Astrocyte of the cerebellum (primary cell): Measurements from ENCODE around the gene MAML2.
A peak's percentile ranks its signal among the peaks of the same experiment; 100 is the strongest.

Experiments
- DNase-seq: peaks from one replicate; pipeline ENCODE4 v3.0.0-alpha.2; 2011; ENCODE audit warnings: low read depth
- H3K4me3 ChIP-seq: 2 replicates; pipeline ENCODE4 v1.5.1; 2011; ENCODE audit warnings: mild to moderate bottlenecking, low read depth, low read length, moderate library complexity
- in situ Hi-C: cut with HindIII; loops from 2 replicates; pipeline ENCODE4 v1.10.0; 2017; ENCODE audit warnings: low sequenced_read_pairs
- TF ChIP-seq, protein P1 (sequence below): IDR thresholded peaks from 2 replicates; pipeline ENCODE4 v1.5.1; 2012; ENCODE audit warnings: low read length, low read depth, moderate library complexity, mild to moderate bottlenecking; ENCODE audit errors: missing control alignments

The MAML2 gene

DNA sequence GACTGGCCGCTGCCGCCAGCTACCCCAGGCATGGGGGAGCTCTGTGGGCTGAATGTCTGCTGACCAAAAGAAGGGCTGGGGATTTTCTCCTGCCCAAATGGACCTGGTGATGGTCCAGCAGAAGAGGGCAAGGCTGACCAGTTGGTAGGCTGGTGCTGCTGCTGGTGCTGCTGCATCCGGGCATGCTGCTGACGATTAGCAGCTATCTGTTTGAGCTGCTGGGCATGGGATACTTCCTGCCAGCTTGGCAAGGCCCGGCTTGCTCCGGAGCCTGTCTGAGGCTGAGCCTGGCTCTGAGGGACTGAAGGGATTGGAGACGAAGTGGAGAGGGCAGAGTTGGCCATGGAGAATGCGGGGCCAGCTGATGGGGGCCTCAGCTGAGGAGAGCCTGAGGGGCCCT lies 250.5 kb downstream of the MAML2 start:
- H3K4me3 ChIP-seq = no peak overlapping the region
- TF ChIP-seq, protein P1, sequence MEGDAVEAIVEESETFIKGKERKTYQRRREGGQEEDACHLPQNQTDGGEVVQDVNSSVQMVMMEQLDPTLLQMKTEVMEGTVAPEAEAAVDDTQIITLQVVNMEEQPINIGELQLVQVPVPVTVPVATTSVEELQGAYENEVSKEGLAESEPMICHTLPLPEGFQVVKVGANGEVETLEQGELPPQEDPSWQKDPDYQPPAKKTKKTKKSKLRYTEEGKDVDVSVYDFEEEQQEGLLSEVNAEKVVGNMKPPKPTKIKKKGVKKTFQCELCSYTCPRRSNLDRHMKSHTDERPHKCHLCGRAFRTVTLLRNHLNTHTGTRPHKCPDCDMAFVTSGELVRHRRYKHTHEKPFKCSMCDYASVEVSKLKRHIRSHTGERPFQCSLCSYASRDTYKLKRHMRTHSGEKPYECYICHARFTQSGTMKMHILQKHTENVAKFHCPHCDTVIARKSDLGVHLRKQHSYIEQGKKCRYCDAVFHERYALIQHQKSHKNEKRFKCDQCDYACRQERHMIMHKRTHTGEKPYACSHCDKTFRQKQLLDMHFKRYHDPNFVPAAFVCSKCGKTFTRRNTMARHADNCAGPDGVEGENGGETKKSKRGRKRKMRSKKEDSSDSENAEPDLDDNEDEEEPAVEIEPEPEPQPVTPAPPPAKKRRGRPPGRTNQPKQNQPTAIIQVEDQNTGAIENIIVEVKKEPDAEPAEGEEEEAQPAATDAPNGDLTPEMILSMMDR = no peak
- DNase-seq = no peak
- in situ Hi-C loops = no loop called here

DNA sequence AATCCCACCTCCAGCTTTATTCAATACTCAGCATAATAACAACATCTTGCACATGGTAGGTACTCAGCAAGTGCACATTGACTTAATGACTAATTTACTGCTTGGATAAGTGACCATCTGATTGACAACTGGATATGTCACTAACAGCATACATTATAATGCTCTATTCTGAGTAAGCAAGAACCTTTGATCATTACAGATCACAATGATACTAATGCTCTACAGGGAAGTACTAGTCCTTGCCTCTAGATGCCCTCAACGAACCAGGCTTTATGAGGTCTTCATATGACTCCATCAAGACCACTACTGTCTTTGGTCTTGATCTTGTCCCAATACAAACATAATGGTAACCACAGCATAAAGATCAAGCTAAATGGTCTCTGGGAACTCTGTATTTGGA lies 251.5 kb downstream of the MAML2 start:
- TF ChIP-seq, protein P1 = peak; percentile 18
- no peak for DNase-seq
- no peak overlapping the region for H3K4me3 ChIP-seq
- in situ Hi-C loops = no loop called here

DNA sequence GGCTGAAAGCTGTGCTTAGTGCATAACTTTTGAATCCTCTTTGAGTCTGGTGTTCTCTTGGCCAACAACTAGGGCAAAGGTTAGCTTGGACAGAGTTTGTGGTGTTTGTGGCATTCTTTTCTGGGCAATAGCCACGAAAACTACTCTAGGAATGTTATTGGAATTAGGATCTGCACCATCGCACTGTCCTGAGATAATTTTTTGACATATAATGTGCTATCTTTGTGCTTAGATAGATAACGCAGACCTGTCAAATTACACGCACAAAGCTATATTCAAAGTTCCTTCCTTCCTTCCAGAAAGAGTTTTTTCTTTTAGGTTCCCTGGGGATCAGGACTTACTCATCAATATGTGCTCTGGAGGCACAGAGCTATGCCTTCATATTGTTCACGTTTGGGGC lies 252.3 kb downstream of the MAML2 start:
- H3K4me3 ChIP-seq = no peak overlapping the region
- in situ Hi-C loops = no loop called here
- TF ChIP-seq, protein P1 = no peak
- DNase-seq = peak; percentile 65

DNA sequence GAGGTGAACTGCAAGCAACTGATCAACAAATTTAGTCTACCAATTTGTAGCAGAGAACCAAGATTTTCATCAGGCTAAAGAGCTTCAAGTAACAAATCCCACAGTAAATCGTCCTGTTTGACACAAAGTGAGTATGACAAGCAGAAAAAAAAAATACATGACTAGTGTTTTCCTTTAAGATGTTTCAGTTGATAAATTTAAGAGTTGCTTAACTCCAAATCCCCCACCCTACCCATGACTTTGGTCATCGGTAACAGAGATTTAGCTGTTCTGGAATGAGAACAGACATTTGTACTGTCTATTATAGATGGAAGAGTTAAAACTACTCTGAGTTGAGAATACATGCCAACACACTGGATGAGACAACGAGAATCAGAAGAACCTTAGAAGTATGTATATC lies 254.1 kb downstream of the MAML2 start:
- DNase-seq = no peak
- in situ Hi-C loops = loop anchor here (5.0 kb wide), 1 partner anchor 48 kb away; no protein-coding TSS in a partner anchor
- H3K4me3 ChIP-seq = no peak overlapping the region
- TF ChIP-seq, protein P1 = no peak

DNA sequence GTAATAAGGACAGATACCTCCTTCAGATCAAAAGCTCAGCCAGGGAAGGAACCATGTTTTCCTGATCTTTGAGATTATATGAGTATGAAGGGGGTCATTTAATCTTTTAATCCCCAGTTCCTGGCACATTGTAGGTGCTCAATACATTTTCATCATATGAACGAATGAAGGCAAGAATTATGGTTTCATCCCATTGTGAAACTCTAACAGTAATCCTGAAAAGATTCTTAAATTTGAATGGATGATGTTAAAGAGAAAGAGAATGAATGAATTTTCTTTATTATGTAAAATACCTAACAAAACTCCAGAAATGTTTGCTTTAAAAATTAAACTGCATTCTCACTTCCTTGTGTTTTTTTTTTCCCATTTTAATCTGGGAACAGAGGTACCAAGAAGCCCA lies 256.9 kb downstream of the MAML2 start:
- no peak overlapping the region for H3K4me3 ChIP-seq
- no peak for DNase-seq
- in situ Hi-C loops = loop anchor here (5.0 kb wide), 1 partner anchor 51 kb away; no protein-coding TSS in a partner anchor
- TF ChIP-seq, protein P1 = no peak

DNA sequence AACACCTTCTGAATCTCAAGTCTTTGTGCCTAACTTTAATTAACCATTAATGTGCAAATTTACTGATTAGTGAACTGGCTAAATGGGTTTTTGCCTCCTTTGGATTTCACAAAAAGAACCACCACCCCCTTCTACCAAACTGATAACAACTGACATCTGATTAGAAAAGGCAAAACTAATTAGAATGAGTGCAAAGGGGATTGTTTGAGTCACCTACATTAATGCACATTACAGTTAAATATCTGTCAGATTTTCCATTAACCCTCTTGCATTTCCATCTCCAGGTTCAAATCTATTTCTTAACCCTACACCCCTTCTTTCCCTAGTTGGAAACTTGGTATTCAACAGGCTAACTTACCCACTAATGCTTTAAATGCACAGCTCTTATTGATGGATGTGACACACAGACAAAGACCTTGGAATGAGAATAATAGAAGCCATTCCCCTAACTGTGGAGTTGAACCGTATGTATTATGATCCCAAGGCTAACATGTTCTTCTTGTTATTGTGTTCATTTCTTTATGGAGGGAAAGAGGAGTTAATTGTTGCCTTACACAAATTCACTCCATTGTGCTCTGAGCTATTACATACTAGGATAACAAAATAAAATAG lies 257.6 kb downstream of the MAML2 start:
- TF ChIP-seq, protein P1 = no peak
- no peak overlapping the region for H3K4me3 ChIP-seq
- no peak for DNase-seq
- in situ Hi-C loops = loop anchor here (5.0 kb wide), 1 partner anchor 52 kb away; no protein-coding TSS in a partner anchor
